Psoas muscle (tissue), 8 donors: ENCODE results near the gene SEMA3B. TPM values are rescaled to one million over a fixed set of nuclear protein-coding genes. Genes with fewer than 3 reads are reported as not detected.
"Not testable (repeated sequence)": the region's sequence is repeated elsewhere in the genome, so short reads cannot be mapped to it uniquely, and the experiment has no call there.

Experiments
- ATAC-seq, 4 donors: fragments of 200-7000 bp; cut with Tn5 transposase; one replicate each; pipeline ENCODE4 v1.9.1; 2020; ENCODE audit warnings: moderate library complexity in 3 of 4, mild to moderate bottlenecking in 2 of 4
- DNase-seq, 2 donors: peaks; one replicate each; pipeline ENCODE4 v3.0.0-alpha.2; 2020
- H3K27ac ChIP-seq: fragments of 200-600 bp; one replicate; pipeline ENCODE4 v1.8.0; 2022
- H3K27me3 ChIP-seq, 3 donors: fragments of 200-600 bp in 1 of 3; one replicate each; pipeline versions ENCODE4 v1.6.1 to v1.8.0; 2013 to 2022; ENCODE audit warnings: low read length in 2 of 3, mild to moderate bottlenecking in 2 of 3, moderate library complexity in 1 of 3; ENCODE audit not compliant: insufficient read depth in 3 of 3
- H3K36me3 ChIP-seq, 2 donors: fragments of 200-600 bp in 1 of 2; one replicate each; pipeline versions ENCODE4 v1.6.1 to v1.8.0; 2013 to 2022; ENCODE audit warnings: low read depth in 1 of 2, mild to moderate bottlenecking in 1 of 2, moderate library complexity in 1 of 2; ENCODE audit not compliant: insufficient read depth in 1 of 2
- H3K4me1 ChIP-seq: fragments of 200-600 bp; one replicate; pipeline ENCODE4 v1.8.0; 2022
- H3K4me3 ChIP-seq: fragments of 200-600 bp; one replicate; pipeline ENCODE4 v1.8.0; 2022; ENCODE audit warnings: mild to moderate bottlenecking
- H3K9me3 ChIP-seq: fragments of 200-600 bp; one replicate; pipeline ENCODE4 v1.8.0; 2022
- WGBS, 3 donors: extraction: QIAGEN DNeasy Blood & Tissue Kit; methylation state at CpG; one replicate each; pipeline versions ENCODE4 v1.1.6 to v1.1.7; 2013; 5-methylcytosine and 5-hydroxymethylcytosine counted together
- intact Hi-C, 2 donors: fragments of 100-400 bp; cut with DNase I; formaldehyde crosslinking; loops; one replicate each; pipeline versions ENCODE4 v1.11.0 to v1.14.2; 2022
- polyA plus RNA-seq, 3 donors: library from polyadenylated mRNA; stranded (reverse); fragments of 200-250 nt; gene quantifications; one replicate each; pipeline ENCODE4 v1.2.3, GENCODE V29; 2013
- total RNA-seq, 4 donors: library from RNA; stranded (reverse); fragmentation: NEBNext Ultra II Directional in 2 of 4; extraction: Animal tissue kit (Norgen Biotek cat#: 25700) in 2 of 4; gene quantifications; one replicate each; pipeline versions ENCODE4 v1.2.1 to v1.2.4, GENCODE V29; 2021 to 2023
- TF ChIP-seq, protein P1 (sequence below): fragments of 200-600 bp; IDR thresholded peaks from one replicate; pipeline ENCODE4 v1.8.0; 2022; ENCODE audit warnings: antibody characterized with exemption
- donor health status: healthy with polysubstance abuse.
- donor health status: DM: no; HTN: no; CAD: no; lungs with moderate emphysema.
- donor health status: Bipolar disorder and iron deficiency.
- donor health status: healthy.
- donor health status: DM: yes; HTN: yes; CAD: no.
- donor health status: DM: no; HTN: no; CAD: no.
- donor health status: DM: no; HTN: no; CAD: no.
- donor health status: DM: yes; HTN: yes; CAD: no.

Gene SEMA3B
- total and polyA plus RNA-seq, 7 donors, result 2.1 to 6.8 (median 3.4) TPM

DNA sequence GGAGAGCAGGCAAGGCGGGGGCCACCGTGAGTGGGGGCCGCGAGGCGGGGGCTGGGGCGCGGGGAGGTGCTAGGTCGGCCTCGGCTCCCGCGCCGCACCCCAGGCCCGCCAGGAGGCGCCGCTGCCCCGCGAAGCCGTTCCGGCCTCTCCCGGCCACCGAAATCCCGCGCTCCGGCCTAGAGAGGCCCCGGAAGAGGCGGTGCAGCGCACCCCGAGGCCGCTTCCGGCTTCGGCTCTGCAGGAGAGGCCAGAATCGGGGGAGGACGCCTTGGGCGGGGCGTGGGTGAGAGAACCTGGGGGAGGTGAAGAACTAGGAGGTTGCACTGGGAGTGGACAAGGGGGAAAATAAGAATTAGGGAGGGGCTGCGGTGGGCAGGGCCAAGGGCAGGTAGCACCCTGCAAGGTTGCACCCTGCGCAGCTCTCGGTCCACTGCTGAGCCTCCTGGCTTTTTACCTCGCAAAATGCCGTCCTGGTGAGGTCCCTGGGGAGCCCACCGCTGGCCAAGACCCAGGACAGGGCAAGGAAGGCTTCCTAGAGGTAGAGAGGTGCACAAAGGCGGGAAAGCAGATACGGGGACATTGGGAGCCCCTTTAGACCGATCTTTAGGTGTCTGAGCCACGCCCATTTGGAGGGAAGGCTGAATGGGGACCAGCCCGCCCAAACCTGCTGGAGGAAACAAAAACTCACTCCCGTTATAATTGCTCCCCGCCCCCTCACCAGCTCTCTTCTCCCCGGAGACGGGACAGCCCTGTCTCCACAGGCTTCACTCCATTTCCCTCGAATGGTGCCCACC, 41.4 kb upstream of the SEMA3B start:
- TF ChIP-seq, protein P1, sequence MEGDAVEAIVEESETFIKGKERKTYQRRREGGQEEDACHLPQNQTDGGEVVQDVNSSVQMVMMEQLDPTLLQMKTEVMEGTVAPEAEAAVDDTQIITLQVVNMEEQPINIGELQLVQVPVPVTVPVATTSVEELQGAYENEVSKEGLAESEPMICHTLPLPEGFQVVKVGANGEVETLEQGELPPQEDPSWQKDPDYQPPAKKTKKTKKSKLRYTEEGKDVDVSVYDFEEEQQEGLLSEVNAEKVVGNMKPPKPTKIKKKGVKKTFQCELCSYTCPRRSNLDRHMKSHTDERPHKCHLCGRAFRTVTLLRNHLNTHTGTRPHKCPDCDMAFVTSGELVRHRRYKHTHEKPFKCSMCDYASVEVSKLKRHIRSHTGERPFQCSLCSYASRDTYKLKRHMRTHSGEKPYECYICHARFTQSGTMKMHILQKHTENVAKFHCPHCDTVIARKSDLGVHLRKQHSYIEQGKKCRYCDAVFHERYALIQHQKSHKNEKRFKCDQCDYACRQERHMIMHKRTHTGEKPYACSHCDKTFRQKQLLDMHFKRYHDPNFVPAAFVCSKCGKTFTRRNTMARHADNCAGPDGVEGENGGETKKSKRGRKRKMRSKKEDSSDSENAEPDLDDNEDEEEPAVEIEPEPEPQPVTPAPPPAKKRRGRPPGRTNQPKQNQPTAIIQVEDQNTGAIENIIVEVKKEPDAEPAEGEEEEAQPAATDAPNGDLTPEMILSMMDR, result peak; percentile 94
- ATAC-seq, result peak; percentile 90 to 95 (median 92)
- Histone ChIP-seq H3K4me1 (peaks cover 5% of the 10 kb centered on the region), H3K4me3 (peak overlapping the region; percentile 78), H3K9me3 (no peaks in the 10 kb centered on the region), H3K36me3 (no peaks in the 10 kb centered on the region), H3K27ac (peak overlapping the region; percentile 55), H3K27me3 (no peaks in the 10 kb centered on the region)
- DNase-seq, result peak; percentile 92 to 96
- intact Hi-C loops, result loop anchor here (1.0 to 2.0 kb wide), 3 partner anchors 19 to 46 kb away; no protein-coding TSS in a partner anchor
- 1 to 2% (median 1%) methylated on average over 36 to 51 of the region's 51 CpGs for WGBS, 3 donors

DNA sequence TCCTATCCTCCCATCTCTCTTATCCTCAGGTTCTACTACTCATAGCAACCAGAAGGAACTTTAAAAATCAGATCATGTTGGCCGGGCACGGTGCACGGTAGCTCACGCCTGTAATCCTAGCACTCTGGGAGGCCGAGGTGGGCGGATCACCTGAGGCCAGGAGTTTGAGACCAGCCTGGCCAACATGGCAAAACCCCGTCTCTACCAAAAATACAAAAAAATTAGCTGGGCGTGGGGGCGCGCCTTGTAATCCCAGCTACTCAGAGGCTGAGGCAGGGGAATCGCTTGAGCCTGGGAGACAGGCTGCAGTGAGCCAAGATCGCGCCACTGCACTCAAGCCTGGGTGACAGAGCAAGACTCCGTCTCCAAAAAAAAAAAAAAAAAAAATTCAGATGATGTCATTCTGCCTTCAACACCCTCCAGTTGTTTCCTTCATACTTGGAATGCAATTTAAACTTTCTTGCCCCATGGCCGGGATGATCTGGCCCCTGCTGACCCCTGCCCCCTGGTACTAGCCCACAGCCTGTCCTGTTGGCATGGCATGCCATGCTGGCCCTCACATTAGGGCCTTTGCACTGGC, 40.7 kb upstream of the SEMA3B start:
- WGBS, 3 donors, result 44 to 60% (median 49%) methylated on average over 14 to 15 of the region's 15 CpGs
- H3K9me3 ChIP-seq, intact Hi-C loops, H3K27ac ChIP-seq, H3K27me3 ChIP-seq, ATAC-seq, DNase-seq, H3K36me3 ChIP-seq, H3K4me1 ChIP-seq: not testable (repeated sequence)
- peak overlapping the region; percentile 78 for H3K4me3 ChIP-seq

DNA sequence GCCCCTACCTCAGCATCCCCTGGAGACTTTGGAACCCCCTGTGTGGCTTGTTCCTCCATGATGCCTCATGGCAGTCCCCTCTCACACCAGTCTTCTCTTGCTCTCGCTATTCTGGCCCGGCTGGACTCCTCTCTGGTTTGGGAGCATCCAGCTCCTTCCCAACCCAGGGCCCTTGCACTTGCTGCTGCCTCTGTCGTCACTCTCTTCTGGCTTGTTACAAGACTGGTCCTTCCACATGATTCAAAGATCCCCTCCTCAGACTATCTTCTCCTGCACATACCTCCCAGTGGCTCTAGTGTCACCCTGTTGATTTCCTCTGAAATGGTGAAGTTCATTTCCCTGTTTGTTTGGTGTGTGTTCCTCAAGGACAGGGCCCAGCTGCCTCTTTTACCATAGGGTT, 39.5 kb upstream of the SEMA3B start:
- ATAC-seq (no peak), DNase-seq (no peak)
- H3K9me3 ChIP-seq, result no peaks in the 10 kb centered on the region
- intact Hi-C loops, result no loop called here
- H3K36me3 ChIP-seq, result no peaks in the 10 kb centered on the region
- no peak overlapping the region for H3K27ac ChIP-seq
- TF ChIP-seq, protein P1, result no peak
- no peak overlapping the region for H3K4me3 ChIP-seq
- H3K4me1 ChIP-seq, result peaks cover 5% of the 10 kb centered on the region
- no peaks in the 10 kb centered on the region for H3K27me3 ChIP-seq
- WGBS, 3 donors, result 85 to 93% (median 91%) methylated on average over 3 of the region's 3 CpGs

DNA sequence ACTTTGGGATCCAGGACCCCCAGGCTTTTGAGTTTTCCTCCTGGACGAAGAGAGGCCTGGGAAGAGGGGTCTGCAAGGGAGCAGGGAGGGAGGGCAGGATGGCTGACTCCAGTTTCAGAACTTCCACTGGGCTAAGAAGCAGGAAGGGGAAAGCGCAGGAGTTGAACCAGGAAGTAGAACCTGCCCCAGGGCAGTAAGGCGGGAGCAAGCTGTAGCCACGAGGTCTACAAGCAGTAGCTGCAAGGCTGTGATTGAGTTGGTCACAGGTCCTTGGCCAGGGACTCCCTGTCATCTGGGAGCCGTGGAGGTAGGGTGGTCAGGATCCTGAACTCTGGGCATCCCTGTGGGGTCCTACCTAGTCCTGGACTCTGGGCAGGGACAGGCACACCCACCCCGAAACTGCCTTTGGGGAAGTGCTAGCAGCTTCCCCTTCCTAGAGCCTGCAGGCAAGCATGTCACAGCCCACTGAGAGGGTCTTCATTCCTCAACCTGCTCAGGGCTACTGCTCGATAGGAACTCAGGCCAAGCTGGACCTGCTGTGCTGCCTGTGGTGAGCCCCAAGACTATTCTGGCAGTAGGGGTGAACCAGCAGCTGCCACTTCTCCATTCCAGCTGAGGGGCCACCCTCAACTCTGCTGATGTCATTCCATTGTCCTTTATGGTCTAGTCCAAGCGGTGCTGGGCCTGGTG, 38.7 kb upstream of the SEMA3B start:
- Histone ChIP-seq H3K4me3 (no peak overlapping the region), H3K9me3 (no peaks in the 10 kb centered on the region), H3K4me1 (peaks cover 5% of the 10 kb centered on the region), H3K27ac (no peak overlapping the region), H3K27me3 (no peaks in the 10 kb centered on the region), H3K36me3 (no peaks in the 10 kb centered on the region)
- ATAC-seq, result no peak
- intact Hi-C loops, result loop anchor here in 1 of 2 donors (5.0 kb wide), 1 partner anchor 108 kb away; no protein-coding TSS in a partner anchor
- whole genome bisulfite sequencing, 3 donors, result 75 to 90% (median 78%) methylated on average over 7 to 8 of the region's 8 CpGs
- no peak for DNase-seq
- TF ChIP-seq, protein P1, result no peak

DNA sequence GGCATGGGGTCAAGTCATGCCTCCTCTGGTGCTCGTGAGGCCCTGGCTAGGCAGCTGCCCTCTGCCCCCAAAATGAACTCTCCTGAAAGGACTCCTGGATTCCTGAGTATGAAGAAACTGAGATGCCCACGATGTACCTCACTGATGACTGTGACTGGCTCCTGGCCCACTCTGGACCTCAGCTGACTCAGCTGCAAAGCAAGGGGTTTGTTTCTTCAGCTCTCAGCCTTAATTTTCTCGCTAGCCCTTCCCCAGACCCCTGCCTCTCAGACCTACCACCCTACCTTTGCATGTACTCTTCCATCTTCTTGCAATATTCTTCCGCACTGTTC, 38.2 kb upstream of the SEMA3B start:
- Histone ChIP-seq H3K36me3 (no peaks in the 10 kb centered on the region), H3K27ac (no peak overlapping the region), H3K27me3 (no peaks in the 10 kb centered on the region), H3K4me3 (no peak overlapping the region), H3K9me3 (no peaks in the 10 kb centered on the region), H3K4me1 (peaks cover 5% of the 10 kb centered on the region)
- DNase-seq (no peak), ATAC-seq (no peak)
- intact Hi-C loops, result loop anchor here in 1 of 2 donors (5.0 kb wide), 1 partner anchor 108 kb away; no protein-coding TSS in a partner anchor
- 63 to 80% (median 74%) methylated on average over 4 of the region's 4 CpGs for WGBS, 3 donors
- TF ChIP-seq, protein P1, result no peak
